Stimulated activated CD4-positive, alpha-beta T cell treated with anti-CD3 and anti-CD28 coated beads, Interleukin-15, amount 100 ng/mL, for 24 hours (primary cell): ENCODE measurements around the gene CRACDL.
"Not testable (repeated sequence)": the region's sequence is repeated elsewhere in the genome, so short reads cannot be mapped to it uniquely, and the experiment has no call there.

Source experiments
- DNase-seq: peaks from one replicate; pipeline ENCODE4 v3.0.0-alpha.2; 2020

Gene CRACDL

GRCh38 chr2:98882368-98882767 lies 53.7 kb downstream of the CRACDL start:
- no peak for DNase-seq

DNA sequence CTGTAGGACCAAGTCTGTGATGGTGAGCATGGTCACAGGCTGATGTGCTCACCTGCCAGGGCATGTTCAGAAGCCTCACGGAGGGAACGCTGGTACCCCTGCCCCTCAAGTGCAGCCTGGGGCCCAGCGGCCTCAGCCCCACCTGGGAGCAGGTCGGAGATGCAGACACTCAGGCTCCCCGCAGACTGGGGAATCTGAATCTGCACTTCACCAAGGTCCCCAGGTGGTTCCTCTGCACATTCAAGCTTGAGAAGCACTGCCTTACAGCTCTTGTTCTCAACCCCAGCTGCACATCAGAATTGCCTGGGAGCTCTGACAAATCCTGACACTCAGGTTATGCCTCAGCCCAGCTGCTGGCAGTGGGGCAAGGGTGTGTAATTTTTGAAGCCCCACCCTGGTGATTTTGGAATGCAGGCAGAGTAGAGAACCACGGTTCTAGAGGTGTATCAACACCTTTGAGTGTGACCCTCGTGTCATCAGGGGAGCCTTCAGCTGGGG lies 54.8 kb downstream of the CRACDL start:
- DNase-seq = no peak

GRCh38 chr2:98880266-98881152 lies 55.5 kb downstream of the CRACDL start:
- no peak for DNase-seq

DNA sequence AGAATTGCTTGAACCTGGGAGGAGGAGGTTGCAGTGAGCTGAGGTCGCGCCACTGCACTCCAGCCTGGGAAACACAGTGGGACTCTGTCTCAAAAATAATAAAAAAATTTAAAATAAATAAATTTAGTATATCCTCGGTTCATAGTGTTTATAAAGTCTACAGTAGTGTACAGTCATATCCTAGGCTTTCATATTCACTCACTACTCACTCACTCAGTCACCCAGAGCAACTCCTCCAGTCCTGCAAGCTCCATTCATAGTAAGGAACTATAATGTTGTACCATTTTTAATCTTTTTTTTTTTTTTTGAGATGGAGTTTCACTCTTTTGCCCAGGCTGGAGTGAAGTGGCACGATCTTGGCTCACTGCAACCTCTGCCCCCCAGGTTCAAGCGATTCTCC lies 58.4 kb downstream of the CRACDL start:
- DNase-seq = not testable (repeated sequence)

DNA sequence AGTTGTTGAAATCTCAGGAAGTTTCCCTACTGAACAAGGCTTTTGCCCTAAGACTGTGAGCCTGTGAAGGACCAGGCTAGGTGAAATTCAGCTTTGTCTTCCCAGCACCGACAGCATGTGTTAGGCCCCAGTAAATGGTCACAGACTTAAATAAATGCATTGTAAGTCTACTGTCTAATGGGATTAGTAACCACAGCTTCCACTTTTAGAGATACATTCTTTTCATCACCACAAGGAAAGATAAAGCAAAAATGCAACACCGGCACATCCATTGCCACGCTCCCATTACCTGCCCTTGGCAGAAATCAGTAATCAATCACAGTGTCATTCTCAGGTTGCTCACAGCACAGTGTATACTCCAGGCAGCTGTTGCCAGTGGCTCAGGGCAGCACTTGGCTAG lies 59.3 kb downstream of the CRACDL start:
- no peak for DNase-seq

DNA sequence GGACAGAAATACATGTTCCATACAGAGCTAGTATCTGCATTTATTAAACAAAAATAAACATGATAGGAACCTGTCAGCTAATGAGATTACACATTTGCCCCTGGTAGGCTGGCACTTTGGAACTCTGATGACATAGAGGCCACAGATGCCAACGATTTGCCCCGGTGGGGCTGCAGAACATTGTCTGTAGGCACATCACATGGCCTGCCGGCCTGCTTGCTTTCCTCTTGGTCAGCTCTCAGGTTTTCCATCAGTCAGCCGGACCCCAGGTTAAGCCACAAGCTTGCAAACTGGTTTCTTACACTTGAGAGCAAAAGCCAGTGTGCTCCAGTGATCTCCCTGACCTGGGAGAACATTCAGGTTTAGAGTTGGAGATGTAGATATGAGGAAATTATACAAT lies 60.3 kb downstream of the CRACDL start:
- DNase-seq = no peak

- no peak for DNase-seq
These were observed 60.8 kb downstream of the CRACDL start for GRCh38 chr2:98875081-98875728.

DNA sequence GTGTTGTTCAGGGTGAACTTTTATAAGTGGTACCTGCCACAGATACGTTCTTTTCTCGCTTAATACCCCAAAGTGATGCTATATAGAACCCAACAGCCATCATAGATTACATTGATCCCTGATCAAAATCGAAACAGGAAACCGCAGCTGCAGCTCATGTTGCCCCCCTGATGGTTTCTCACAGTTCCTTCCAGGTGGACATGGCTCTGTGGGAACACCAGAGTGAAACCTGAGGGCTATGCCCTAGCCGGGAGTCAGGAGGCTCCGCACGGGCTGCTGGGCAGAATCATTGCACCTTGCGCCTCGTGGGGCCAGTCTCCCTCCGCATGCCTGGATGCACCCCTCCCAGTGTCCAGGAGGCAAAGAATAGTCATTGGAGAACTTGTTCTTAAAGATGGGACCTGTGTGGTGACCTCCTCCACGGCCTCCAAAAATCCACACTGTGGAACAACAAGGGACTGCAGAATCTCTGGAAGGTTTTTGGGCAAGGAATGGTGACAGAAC lies 61.8 kb downstream of the CRACDL start:
- no peak for DNase-seq

- DNase-seq = no peak
These were observed 63.5 kb downstream of the CRACDL start for GRCh38 chr2:98872526-98872925.

DNA sequence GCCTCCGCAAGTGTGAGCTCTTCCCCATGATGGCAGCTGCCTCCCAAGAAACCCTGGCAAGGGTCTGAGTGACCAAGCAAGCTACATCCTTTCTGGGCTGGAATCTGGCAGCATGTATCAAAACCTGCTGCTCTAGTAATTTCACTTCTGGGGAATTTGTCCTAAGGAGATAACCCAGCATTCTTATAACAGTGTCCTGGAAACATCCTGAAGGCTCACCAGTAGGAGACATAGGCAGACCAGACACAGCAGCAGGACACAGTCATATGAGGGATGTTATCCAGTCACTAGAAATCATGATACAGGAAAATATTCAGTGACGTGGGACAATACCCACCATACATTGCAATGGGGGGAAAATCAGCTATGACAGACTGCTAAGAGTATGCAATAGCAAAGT lies 64.5 kb downstream of the CRACDL start:
- DNase-seq = no peak

DNA sequence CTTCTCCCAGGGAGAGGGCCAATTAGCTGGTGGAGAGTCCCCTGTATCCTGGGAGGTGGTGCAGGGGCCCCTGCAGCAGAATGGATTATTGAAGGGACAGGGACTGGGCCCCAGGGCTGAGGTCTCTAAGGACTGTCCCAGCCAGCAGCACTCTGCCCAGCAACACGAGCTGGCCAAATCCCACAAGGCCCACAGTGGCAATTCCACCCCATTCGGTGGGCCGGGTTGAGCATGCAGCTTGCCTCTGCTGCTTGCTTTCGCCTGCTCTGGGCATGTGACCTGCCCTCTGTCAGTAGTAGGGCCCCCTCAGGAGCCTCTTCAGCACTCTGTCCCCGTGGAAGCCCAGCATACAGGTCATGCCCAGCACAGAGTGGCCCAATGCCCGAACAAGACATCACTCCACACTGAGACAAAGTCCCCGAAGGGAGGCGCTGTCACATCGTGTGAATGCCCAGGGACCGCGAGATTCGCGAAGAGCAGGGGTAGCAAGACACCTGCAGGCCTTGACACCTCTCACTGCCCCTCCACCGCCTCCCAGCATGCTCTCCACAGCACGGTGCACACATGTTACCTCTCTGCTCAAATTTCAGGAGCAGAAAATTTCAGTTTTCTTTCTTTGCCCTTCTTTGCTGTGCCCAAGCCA lies 65.4 kb downstream of the CRACDL start:
- no peak for DNase-seq

- no peak for DNase-seq
These were observed 66.2 kb downstream of the CRACDL start for GRCh38 chr2:98869870-98870269.

DNA sequence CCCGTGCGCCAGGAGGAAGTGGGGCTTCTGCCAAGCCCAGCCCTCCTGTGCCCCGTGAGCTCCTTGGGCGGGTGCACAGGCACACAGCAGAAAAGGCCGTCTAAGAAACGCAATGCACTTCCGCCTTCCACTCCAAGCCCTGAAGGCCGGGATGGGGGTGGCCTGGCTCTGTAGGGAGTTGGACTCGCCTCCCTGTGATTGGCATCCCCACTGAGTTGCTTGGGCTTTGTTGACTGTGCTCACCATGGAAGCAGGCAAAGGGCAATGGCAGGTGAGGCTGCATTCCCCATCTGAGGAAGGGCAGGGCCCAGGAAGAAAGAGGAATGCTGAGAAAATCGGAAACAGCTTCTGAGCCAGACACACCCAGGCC lies 66.8 kb downstream of the CRACDL start:
- no peak for DNase-seq

DNA sequence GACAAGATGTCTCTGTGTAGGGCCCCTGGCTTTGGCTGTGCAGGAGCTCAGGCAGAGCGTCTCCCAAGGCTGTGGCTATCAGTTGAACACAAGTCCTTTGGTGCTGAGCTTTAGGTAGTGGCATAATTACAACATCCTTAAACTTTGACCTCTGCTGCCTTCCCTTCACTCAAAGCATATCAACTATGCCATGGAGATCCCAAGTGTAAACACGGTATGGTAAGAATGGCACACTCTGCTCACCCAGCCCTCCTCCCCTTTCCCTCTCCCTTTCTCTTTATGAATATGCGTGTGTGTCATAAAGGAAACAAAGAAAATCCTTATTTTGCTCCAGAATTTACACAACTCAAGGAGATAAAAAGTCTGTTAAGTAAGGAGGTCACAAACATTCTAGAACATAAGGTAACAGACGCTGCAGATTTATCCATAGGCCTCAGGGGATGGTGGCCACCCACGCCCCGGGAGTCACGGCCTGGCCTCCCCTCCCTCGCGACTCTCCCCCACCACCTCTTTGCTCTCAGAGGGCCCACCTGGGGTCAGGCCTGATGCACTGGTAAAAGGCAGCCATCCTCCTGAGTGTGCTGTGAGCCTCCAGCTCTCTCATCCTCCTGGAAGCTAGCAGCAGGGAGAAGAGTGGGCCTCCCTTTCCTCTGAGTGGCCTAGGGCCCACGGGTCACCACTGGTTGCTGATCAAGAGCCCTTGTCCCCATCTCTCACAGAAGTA lies 67.3 kb downstream of the CRACDL start:
- DNase-seq = no peak

GRCh38 chr2:98867539-98868309 lies 68.3 kb downstream of the CRACDL start:
- no peak for DNase-seq

- DNase-seq = no peak
These were observed 70.0 kb downstream of the CRACDL start for GRCh38 chr2:98866033-98866432.

- DNase-seq = no peak
These were observed 74.4 kb downstream of the CRACDL start for GRCh38 chr2:98861601-98862000.

GRCh38 chr2:98859323-98859722 lies 76.7 kb downstream of the CRACDL start:
- DNase-seq = no peak

- DNase-seq = no peak
These were observed 79.0 kb downstream of the CRACDL start for GRCh38 chr2:98857001-98857400.

- no peak for DNase-seq
These were observed 81.3 kb downstream of the CRACDL start for GRCh38 chr2:98854682-98855081.

DNA sequence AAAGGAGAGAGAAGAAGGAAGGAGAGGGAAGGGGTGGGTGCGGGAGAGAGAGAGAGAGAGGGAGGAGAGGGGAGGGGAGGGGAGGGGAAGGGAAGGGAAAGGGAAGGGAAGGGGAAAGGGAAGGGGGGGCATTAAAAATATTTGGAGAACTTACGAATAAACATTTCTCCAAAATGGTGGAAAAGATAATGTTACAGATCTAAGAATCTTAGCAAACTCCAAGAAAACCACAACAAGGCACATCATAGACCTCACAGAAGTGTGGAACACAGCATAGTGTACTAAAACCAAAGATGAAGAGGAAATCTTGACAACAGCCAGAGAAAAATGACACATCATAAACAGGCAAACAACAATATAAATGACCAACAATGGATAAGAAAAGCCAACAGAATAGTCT lies 83.1 kb downstream of the CRACDL start:
- no peak for DNase-seq

- DNase-seq = no peak
These were observed 86.0 kb downstream of the CRACDL start for GRCh38 chr2:98850074-98850473.
